UCSD-AML1 (cell line): Measurements from ENCODE around the gene CDH3.
"Not testable (repeated sequence)": the region's sequence is repeated elsewhere in the genome, so short reads cannot be mapped to it uniquely, and the experiment has no call there.

ENCODE experiments used
- DNase-seq: peaks from one replicate; lab custom pipeline; 2025; ENCODE audit not compliant: unreplicated experiment; lab: John Stamatoyannopoulos, UW

CDH3 gene

DNA sequence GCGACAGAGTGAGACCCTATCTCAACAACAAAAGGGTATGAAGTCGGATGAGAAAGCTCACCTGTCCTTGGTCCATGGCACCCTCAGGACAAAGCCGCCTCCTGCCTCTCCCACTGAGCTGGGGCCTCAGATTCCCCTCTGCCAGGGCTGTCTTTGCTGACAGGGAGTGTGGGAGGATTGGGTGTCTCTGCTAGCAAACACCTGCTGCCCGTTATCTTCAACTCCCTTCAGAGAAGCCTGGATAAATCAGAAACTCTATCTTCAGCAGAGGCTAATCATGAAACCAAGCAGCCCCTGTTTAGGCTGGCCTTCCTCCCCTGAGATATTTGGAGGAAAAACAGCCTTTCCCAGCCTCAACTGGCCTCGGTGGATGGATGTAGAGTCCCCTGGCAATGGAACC is 55.7 kb downstream of the CDH3 start:
- no peak for DNase-seq

DNA sequence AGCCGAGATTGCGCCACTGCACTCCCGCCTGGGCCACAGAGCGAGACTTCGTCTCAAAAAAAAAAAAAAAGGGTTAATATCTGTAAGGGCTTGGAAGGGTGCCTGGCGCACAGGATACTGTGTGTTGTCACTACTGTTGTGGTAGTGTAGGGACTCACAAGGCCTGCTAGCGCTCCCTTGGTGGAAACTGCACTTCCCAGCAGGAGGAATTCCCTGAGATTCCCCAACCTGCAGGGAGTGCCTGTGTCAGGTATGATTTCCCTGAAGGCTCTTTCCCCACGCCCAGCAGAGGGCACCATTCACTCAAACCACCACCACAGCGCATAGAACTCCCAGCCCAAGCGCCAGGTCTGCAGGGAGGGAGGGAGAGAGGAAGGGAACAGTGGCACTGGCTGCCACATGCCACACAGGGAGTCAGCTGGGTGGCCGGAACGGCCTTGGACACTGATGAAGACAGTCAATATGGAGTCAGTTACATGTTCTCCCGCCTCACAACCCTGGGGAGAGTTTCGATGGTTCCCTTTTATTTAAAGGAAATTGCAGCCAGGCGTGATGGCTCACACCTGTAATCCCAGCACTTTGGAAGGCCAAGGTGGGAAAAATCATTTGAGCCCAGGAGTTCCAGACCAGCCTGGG is 59.2 kb downstream of the CDH3 start:
- peak; percentile 49 for DNase-seq

DNA sequence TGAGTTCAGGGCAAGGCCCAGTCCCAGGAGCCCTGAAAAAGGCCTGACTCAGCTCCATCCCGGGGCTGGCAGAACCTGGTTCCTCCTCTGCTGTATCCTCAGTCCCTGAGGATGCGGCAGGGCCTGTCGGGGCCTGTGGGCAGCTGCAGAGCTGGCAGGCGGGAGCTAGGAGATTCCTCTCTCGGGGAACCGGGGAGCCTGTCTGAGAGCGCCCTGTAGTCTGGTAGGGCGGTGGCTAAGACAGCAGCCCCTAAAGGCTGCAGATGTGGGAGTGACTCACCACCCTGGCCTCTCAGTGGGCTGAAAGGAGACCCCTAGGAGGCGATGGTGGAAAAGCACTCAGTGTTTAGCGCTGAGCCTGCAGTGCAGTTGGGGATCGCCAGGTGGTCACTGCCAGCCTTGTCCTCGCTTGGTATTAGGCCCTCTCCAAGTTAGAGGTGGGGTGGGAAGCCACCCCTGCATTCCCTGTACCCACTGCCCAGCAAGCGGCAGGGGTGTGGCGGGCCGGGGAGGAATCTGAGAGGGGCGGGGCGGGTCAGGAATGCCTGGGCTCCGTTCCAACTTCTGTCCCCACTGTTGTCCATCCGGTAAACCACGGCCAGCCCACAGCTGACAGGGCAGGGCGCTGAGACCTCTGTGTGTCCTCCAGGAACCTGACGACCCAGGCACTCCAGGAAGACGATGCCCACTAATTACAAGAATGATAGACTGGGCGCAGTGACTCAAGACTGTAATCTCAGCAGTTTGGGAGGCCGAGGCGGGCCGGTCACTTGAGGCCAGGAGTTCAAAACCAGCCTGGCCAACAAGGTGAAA is 62.4 kb downstream of the CDH3 start:
- no peak for DNase-seq

DNA sequence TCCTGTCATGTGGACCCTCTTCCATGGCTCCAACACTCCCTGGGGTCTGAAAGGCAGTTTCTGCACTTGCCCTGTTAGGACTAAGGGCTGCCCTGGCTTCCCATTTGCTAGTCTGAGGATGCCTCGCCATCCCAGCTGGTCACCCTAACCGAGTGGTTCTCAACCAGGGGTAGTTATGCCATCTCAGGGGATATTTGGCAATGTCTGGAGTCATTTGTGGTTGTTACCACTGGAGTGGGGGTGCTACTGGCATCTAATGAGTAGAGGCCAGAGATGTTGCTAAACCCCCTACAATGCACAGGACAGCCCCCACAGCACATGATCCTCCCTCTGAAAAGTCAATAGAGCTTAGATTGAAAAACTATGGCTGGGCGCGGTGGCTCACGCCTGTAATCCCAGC is 65.1 kb downstream of the CDH3 start:
- DNase-seq = no peak

DNA sequence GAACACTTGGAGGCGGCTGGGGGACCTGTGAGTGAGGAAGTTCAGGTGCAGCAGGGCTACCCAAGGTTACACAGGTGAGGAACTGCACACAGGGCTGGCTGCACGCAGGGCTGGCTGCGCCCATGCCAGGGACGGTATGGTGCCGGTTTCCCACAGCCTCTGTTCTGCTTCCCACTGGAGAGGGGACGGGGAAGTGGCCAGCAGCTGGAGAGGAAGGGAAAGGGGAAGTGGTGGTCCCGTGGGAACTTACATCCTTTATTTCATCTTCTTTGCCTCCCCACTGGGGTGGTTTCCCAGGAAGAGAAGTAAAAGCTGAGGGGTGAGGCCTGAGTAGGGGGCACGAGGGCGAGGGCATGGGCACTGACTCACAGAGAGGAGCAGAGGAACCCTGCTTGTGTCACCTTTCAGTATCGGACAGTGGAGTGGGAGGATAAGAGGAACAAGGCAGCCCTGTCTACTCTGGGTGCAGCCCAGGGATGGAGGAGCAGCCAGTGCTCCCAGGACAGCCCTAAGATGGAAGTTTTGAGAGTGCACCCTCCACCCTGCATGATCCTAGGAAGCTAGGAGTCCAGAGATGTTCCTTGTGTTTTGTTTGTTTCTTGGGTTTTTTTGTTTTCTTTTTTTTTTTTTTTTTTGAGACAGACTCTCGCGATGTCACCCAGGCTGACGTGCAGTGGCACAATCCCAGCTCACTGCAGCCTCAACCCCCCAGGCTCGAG is 66.5 kb downstream of the CDH3 start:
- DNase-seq = peak; percentile 32

DNA sequence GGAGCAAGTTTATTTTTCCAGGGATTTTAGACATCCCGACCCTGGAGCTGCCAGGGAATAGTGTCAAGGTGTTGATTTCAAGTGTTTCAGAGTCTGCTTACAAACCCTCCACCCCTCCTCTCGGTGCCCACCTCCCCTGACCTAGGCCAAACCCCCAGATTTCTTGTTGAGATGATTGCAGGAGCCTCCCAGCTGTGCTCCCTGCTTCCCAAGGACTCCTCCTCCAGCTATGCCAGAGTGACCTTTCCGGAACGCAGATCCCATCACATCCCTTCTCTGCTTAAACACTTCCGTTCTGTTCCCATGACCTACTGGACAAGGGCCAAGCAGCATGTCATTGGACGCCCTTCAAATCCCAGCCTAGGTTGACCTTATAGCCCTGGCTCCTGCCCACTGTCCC is 68.3 kb downstream of the CDH3 start:
- no peak for DNase-seq

DNA sequence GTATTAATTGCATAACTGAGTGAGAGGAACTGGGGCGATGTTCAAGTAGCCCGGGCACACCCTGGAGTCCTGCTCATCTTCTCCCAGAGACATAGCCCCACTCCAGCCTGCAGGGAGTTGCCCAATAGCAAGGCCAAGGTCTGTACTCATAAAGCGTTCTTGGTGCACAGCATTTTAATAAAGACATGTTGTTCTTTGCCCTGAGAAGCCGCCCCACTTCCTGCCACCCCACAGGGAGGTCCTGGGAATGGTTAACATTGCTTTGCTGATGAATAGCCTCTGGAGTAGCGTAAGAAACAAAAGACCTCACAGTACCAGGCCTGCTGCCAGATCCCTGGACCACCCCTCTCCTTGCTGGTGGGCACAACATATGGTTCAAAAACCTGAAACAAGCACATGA is 70.4 kb downstream of the CDH3 start:
- DNase-seq = no peak

DNA sequence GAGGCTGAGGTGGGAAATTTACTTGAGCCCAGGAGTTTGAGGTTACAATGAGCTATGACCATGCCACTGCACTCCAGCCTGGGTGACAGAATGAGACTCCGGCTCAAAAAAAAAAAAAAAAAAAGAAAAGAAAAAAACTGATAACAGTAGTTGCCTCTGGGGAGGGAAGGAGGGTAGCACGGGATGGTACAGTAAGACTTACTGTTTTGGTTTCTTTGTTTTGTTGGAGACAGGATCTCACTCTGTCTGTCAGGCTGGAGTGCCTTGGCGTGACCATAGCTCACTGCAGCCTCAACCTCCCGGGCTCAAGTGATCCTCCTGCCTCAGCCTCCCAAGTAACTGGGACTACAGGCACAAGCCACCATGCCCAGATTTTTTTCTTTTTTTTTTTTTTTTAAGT is 71.4 kb downstream of the CDH3 start:
- not testable (repeated sequence) for DNase-seq

DNA sequence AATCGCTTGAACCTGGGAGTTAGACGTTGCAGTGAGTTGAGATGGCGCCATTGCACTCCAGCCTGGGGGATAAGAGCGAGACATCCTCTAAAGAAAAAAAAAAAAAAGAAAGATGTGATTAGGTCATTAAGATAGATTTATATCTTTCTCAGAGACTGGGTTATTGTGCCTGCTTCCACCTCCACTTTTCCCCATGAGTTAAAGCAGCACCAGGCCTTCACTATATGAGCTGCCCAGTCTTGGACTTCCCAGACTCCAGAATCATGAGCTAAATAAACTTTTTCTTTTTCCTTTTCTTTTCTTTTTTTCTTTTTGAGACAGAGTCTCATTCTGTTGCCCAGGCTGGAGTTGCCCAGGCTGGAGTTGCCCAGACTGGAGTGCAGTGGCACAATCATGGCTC is 72.6 kb downstream of the CDH3 start:
- no peak for DNase-seq

DNA sequence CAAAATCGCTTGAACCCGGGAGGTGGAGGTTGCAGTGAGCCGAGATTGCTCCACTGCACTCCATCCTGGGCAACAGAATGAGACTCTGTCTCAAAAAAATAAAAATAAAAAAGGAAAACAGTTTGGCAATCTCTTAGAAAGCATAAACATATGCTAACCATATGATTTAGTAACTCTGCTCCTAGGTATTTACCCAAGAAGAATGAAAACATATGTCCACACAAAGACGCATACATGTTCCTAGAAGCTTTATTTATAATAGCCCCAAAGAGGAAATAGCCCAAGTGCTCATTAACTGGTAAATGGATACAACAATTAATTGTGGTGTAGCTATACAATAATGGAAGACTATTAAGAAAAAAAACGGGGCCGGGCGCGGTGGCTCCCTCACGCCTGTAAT is 73.5 kb downstream of the CDH3 start:
- no peak for DNase-seq

DNA sequence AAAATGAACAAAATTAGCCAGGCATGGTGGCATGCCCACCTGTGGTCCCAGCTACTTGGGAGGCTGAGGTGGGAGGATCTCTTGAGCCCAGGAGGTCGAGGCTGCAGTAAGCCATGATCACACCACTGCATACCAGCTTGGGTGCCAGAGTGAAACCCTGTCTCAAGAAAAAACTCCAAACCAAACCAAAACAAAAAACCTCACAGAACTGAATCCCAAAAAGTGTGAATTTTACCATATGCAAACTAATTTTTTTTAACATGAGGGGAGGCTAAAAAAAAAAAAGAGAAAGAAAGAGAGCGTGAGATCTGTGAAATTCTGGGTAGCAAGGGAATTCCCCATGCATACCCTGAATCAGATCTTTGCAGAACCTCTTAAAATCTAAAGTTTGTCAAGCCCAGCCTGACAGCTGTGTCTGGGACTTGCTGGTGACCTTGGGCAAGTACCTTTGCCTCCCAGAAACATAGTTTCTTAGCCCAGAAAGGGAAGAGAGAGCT is 74.9 kb downstream of the CDH3 start:
- no peak for DNase-seq

DNA sequence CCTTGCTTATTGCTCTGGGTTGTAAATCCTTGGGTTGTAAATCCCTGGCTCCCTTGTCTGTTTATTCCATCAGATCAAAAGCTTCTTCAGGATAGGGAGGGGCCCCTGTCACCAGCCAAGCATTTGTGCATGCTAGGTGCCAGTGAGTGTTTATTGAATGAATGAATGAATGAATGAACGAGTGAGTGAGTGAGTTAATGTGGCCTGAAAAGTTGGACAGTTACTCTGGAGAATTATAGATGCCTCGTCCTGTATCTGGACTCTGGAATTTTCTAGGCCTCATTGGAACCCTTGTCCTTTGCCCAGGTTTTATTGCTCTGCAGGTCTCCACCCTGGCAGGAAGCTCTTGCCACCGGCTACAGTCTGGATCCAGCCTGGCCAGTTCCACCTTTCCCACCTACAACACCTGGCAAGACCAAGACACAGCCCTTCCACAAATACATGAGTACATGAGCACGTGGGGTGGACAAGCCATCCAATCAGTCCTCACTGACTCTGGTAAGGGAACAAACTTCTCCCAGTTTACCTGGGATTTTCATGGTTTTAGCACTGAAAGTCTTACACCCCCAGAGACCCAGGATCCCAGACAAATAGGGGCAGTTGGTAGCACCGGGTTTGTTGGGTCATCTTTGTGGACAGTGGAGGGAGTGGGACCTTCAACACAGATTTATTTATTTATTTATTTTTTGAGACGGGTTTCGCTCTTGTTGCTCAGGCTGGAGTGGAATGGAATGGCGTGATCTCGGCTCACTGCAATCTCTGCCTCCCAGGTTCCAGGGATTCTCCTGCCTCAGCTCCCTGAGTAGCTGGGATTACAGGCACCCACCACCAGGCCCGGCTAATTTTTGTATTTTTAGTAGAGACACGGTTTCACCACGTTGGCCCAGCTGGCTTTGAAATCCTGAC is 77.3 kb downstream of the CDH3 start:
- DNase-seq = no peak

DNA sequence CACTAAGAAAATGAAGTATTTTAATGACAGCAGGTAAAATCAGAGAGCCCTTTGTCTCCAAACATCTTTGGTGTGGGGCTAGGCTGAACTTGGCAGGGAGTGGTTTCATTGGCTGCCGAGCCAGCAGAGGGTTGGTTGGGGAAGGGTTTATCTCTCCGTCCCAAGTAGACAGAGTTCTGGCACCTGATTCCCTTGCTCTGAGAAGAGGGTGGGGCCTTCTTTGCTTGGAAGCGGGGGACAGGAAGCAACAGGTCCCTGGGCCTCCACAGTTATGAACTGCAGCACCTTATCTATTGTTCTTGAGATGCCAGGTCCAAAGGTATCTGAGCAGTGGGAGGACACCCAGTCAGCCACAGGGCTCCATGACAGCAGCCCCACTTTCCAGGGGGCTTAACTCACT is 79.7 kb downstream of the CDH3 start:
- DNase-seq = no peak

DNA sequence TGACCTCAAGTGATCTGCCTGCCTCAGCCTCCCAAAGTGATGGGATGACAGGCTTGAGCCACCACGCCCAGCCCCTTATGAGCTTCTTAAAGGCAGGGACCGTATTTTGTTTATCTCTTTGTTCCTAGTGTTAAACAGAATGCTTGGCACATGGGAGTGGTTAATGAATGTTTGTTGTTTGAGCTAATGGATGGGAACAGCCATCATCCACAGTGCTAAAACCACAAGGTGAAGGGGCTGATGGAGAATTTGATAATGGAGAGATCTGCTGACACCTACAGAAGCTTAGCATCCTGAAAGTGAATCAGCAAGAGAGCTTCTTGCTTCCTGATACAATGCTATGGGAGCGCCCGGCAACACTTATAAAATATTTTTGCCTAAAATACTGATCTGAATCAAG is 83.4 kb downstream of the CDH3 start:
- DNase-seq = no peak

DNA sequence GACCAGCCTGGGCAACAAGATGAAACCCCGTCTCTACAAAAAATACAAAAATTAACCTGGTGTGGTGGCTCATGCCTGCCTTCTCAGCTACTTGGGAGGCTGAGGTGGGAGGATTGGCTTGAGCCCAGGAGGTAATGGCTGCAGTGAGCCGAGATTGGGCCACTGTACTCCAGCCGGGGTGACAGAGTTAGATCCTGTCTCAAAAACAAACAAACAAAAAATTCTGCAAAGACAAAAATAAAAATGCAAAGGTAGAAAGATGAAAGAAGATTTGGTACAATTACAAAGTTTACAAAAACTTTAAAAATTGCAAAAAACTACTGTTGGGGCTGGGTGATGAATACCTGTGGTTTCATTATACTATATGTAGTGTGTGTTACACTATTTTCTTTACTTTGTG is 86.5 kb downstream of the CDH3 start:
- no peak for DNase-seq

DNA sequence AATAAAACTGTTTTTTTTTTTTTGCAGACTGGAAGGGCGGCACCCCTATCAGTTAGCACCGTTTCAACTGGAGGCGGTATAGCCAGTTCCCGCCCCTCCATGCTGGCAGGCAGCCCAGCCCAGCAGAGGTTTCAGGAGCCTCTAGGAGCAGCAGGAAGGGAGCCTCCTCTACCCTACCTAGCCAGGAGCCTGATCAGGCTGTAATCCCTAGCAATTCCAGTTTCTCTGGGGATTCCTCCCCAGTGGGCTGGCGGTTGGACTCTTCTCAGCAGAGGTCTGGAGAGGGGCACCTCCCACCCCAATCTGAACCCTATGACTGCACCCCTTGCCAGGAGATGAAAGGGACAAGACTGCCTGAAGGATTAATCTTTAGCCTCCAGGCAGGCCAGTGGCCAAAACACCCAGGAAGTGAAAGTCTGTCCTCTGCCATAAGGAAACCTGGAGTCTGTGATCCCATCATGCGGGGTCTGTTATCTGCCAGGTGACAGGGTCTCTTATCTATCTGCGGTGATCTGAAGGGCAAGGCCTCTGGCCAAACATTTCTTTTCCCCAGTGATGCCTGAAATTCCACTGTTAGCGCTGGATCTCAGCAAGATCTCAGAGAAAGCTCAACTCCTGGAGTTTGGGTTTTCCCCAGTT is 87.1 kb downstream of the CDH3 start:
- DNase-seq = no peak

DNA sequence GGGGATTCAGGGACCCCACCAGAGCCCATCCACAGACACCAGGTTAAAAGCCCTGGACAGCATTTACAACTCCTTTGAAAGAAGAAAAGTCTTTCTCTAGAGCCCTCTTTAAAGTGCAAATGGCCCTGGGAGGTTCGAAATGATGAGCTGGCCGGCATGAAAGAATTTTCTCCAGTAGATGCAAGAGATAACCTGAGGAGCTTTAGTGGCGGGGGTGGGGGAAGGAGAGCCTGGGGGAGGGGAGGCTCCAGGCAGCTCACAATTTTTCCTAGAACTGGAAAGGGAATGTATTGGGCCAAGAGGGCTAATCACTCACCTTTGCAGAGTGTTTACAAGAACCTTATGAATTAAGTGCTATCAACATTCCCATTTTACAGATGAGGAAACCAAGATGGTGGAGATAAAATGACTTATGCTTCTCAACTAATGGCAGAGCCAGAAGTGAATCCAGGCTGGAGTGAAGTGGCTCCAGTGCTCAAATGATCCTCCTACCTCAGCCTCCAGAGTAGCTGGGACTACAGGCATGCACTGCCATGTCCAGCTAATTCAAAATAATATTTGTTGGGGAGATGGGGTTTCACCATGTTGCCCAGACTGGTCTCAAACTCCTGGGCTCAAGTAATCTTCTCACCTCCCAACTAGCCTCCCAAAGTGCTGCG is 87.8 kb downstream of the CDH3 start:
- no peak for DNase-seq

DNA sequence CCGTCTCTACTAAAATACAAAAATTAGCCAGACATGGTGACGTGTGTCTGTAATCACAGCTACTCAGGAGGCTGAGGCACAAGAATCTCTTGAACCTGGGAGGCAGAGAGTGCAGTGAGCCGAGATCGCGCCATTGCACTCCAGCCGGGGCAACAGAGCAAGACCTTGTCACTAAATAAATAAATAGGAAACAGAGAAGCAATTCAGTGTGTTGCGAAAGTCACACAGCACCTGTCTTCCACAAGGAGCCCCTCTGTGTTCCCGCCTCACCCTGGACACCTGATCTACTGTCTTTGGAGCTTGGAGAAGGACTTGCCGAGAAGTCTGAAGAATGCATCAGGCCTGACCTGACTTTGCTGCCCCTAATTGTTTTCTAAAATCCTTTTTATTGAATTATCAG is 88.5 kb downstream of the CDH3 start:
- no peak for DNase-seq

DNA sequence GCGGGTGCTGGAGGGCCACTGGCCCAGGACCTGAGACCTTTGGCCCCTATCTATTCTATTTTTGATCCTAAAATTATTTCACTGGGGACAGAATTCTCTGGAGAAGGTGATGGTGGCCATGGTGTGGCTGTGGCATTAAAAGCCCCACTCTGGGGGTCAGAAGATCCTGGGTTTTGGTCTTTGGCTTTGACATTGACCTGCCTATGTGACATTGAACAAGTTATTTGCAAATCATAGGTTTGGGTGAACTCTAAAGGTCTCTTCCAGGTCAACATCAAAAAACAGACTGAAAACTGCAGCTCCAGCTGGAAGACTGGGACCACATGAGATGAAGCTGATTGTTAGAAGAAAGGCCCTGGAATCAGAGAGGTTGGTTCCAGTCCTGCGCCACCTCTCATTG is 89.7 kb downstream of the CDH3 start:
- no peak for DNase-seq

DNA sequence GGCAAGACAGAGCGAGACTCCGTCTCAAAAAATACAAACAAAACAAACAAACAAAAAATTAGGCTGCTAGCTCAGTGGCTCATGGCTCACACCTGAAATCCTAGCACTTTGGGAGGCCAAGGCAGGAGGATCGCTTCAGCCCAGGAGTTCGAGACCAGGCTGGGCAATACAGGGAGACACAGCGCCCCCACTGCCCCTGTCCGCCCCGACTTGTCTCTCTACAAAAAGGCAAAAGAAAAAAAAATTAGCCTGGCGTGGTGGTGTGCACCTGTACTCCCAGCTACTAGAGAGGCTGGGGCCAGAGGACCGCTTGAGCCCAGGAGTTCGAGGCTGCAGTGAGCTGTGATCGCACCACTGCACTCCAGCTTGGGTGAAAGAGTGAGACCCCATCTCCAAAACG is 91.5 kb downstream of the CDH3 start:
- DNase-seq = no peak
